Activated CD8-positive, alpha-beta memory T cell treated with anti-CD3 and anti-CD28 coated beads, Interleukin-2, amount 10 ng/mL, durations not matched to agents 7 days and 5 days (primary cell): Measurements from ENCODE around the gene LPP. TPM values are rescaled to one million over a fixed set of nuclear protein-coding genes. Genes with fewer than 3 reads are reported as not detected.

Experiments used
- ATAC-seq: fragments of 150-1000 bp; cut with Tn5 transposase; one replicate; pipeline ENCODE4 v1.10.0; 2021; ENCODE audit warnings: moderate library complexity
- CTCF ChIA-PET: fragments of 350-600 bp; sonication (Branson Sonifier 250); formaldehyde crosslinking; loops from one replicate; lab custom pipeline; 2021; ENCODE audit warnings: antibody characterized with exemption; lab: Charles Lee
- DNase-seq: peaks from one replicate; pipeline ENCODE4 v3.0.0-alpha.2; 2020
- H3K27ac Mint-ChIP-seq: one replicate; pipeline ENCODE4 v1.8.0; 2021; ENCODE audit warnings: mild to moderate bottlenecking, mixed read lengths
- H3K27me3 Mint-ChIP-seq: one replicate; pipeline ENCODE4 v1.8.0; 2021; ENCODE audit warnings: mixed read lengths
- H3K36me3 Mint-ChIP-seq: one replicate; pipeline ENCODE4 v1.8.0; 2021; ENCODE audit warnings: mild to moderate bottlenecking, mixed read lengths
- H3K4me1 Mint-ChIP-seq: one replicate; pipeline ENCODE4 v1.8.0; 2021; ENCODE audit warnings: mixed read lengths
- H3K4me3 Mint-ChIP-seq: one replicate; pipeline ENCODE4 v1.8.0; 2021; ENCODE audit warnings: mild to moderate bottlenecking, moderate library complexity, mixed read lengths
- H3K9me3 Mint-ChIP-seq: one replicate; pipeline ENCODE4 v1.8.0; 2022; ENCODE audit warnings: low read depth, mixed read lengths
- total RNA-seq, 2 experiments: library from RNA; stranded (reverse); gene quantifications; one replicate each; pipeline ENCODE4 v1.2.3, GENCODE V29; 2021

LPP gene
- total RNA-seq, 2 experiments from 2014 or later, result 23.6 to 57.1 TPM

- CTCF ChIA-PET, result no interaction called here
- H3K4me3 Mint-ChIP-seq, result no peak overlapping the region
- no peak for DNase-seq
- H3K36me3 Mint-ChIP-seq, result peaks cover 21% of the 10 kb centered on the region
- no peaks in the 10 kb centered on the region for H3K9me3 Mint-ChIP-seq
- no peaks in the 10 kb centered on the region for H3K27me3 Mint-ChIP-seq
- no peak overlapping the region for H3K27ac Mint-ChIP-seq
- no peak for ATAC-seq
- peaks cover 22% of the 10 kb centered on the region for H3K4me1 Mint-ChIP-seq
These were observed 24.5 kb downstream of the LPP start for GRCh38 chr3:188178293-188178936.

GRCh38 chr3:188179006-188179966 lies 25.3 kb downstream of the LPP start:
- no peaks in the 10 kb centered on the region for H3K9me3 Mint-ChIP-seq
- no peak overlapping the region for H3K4me3 Mint-ChIP-seq
- no peak for ATAC-seq
- H3K4me1 Mint-ChIP-seq, result peaks cover 18% of the 10 kb centered on the region
- DNase-seq, result no peak
- H3K27ac Mint-ChIP-seq, result no peak overlapping the region
- H3K27me3 Mint-ChIP-seq, result no peaks in the 10 kb centered on the region
- CTCF ChIA-PET, result no interaction called here
- H3K36me3 Mint-ChIP-seq, result peaks cover 21% of the 10 kb centered on the region

- H3K9me3 Mint-ChIP-seq, result no peaks in the 10 kb centered on the region
- H3K27me3 Mint-ChIP-seq, result no peaks in the 10 kb centered on the region
- CTCF ChIA-PET, result interaction anchor here (1.5 kb wide), 1 partner anchor 440 kb away, joined by 3 read pairs; no protein-coding TSS in a partner anchor
- DNase-seq, result no peak
- no peak overlapping the region for H3K4me3 Mint-ChIP-seq
- peaks cover 13% of the 10 kb centered on the region for H3K4me1 Mint-ChIP-seq
- no peak overlapping the region for H3K27ac Mint-ChIP-seq
- peaks cover 16% of the 10 kb centered on the region for H3K36me3 Mint-ChIP-seq
- no peak for ATAC-seq
These were observed 26.2 kb downstream of the LPP start for GRCh38 chr3:188180114-188180513.

- no peaks in the 10 kb centered on the region for H3K9me3 Mint-ChIP-seq
- H3K4me3 Mint-ChIP-seq, result no peak overlapping the region
- CTCF ChIA-PET, result interaction anchor here (0.6 to 1.1 kb wide), 3 partner anchors 10 to 25 kb away, joined by 3 to 4 read pairs (median 3); no protein-coding TSS in a partner anchor
- peaks cover 13% of the 10 kb centered on the region for H3K4me1 Mint-ChIP-seq
- H3K27me3 Mint-ChIP-seq, result peaks cover 2% of the 10 kb centered on the region
- H3K27ac Mint-ChIP-seq, result no peak overlapping the region
- ATAC-seq (no peak), DNase-seq (no peak)
- peaks cover 1% of the 10 kb centered on the region for H3K36me3 Mint-ChIP-seq
These were observed 29.5 kb downstream of the LPP start for GRCh38 chr3:188183452-188183851.

GRCh38 chr3:188184160-188184559 lies 30.2 kb downstream of the LPP start:
- peaks cover 2% of the 10 kb centered on the region for H3K27me3 Mint-ChIP-seq
- peaks cover 10% of the 10 kb centered on the region for H3K4me1 Mint-ChIP-seq
- H3K4me3 Mint-ChIP-seq, result no peak overlapping the region
- CTCF ChIA-PET, result interaction anchor here (0.7 kb wide), 1 partner anchor 444 kb away, joined by 3 read pairs; no protein-coding TSS in a partner anchor
- H3K36me3 Mint-ChIP-seq, result no peaks in the 10 kb centered on the region
- H3K9me3 Mint-ChIP-seq, result no peaks in the 10 kb centered on the region
- H3K27ac Mint-ChIP-seq, result no peak overlapping the region
- DNase-seq (no peak), ATAC-seq (no peak)

GRCh38 chr3:188184649-188185048 lies 30.7 kb downstream of the LPP start:
- ATAC-seq (no peak), DNase-seq (no peak)
- H3K36me3 Mint-ChIP-seq, result no peaks in the 10 kb centered on the region
- H3K27me3 Mint-ChIP-seq, result peaks cover 2% of the 10 kb centered on the region
- CTCF ChIA-PET, result interaction anchor here (0.7 kb wide), 2 partner anchors 59 to 445 kb away, joined by 3 to 5 read pairs; no protein-coding TSS in a partner anchor
- H3K9me3 Mint-ChIP-seq, result no peaks in the 10 kb centered on the region
- peaks cover 10% of the 10 kb centered on the region for H3K4me1 Mint-ChIP-seq
- no peak overlapping the region for H3K4me3 Mint-ChIP-seq
- H3K27ac Mint-ChIP-seq, result no peak overlapping the region

GRCh38 chr3:188185717-188186251 lies 31.8 kb downstream of the LPP start:
- no peaks in the 10 kb centered on the region for H3K9me3 Mint-ChIP-seq
- CTCF ChIA-PET, result no interaction called here
- no peak for DNase-seq
- H3K4me3 Mint-ChIP-seq, result no peak overlapping the region
- peaks cover 2% of the 10 kb centered on the region for H3K27me3 Mint-ChIP-seq
- no peak for ATAC-seq
- no peaks in the 10 kb centered on the region for H3K36me3 Mint-ChIP-seq
- H3K4me1 Mint-ChIP-seq, result peaks cover 11% of the 10 kb centered on the region
- no peak overlapping the region for H3K27ac Mint-ChIP-seq

- H3K4me1 Mint-ChIP-seq, result peaks cover 11% of the 10 kb centered on the region
- H3K27ac Mint-ChIP-seq, result no peak overlapping the region
- H3K27me3 Mint-ChIP-seq, result peaks cover 2% of the 10 kb centered on the region
- no peak for ATAC-seq
- no peaks in the 10 kb centered on the region for H3K9me3 Mint-ChIP-seq
- H3K36me3 Mint-ChIP-seq, result peaks cover under 1% of the 10 kb centered on the region
- no peak overlapping the region for H3K4me3 Mint-ChIP-seq
- CTCF ChIA-PET, result interaction anchor here (0.9 kb wide), 1 partner anchor 446 kb away, joined by 4 read pairs; no protein-coding TSS in a partner anchor
- DNase-seq, result no peak
These were observed 33.1 kb downstream of the LPP start for GRCh38 chr3:188187053-188187452.

- CTCF ChIA-PET, result interaction anchor here (1.3 kb wide), 1 partner anchor 449 kb away, joined by 3 read pairs; no protein-coding TSS in a partner anchor
- Mint-ChIP-seq H3K27me3 (peaks cover 2% of the 10 kb centered on the region), H3K4me3 (no peak overlapping the region), H3K9me3 (no peaks in the 10 kb centered on the region), H3K36me3 (peaks cover 8% of the 10 kb centered on the region), H3K4me1 (peaks cover 11% of the 10 kb centered on the region), H3K27ac (no peak overlapping the region)
- DNase-seq (no peak), ATAC-seq (no peak)
These were observed 35.0 kb downstream of the LPP start for GRCh38 chr3:188188911-188189310.

GRCh38 chr3:188191460-188191859 lies 37.5 kb downstream of the LPP start:
- ATAC-seq, result no peak
- CTCF ChIA-PET, result no interaction called here
- H3K4me1 Mint-ChIP-seq, result peaks cover 11% of the 10 kb centered on the region
- H3K27ac Mint-ChIP-seq, result no peak overlapping the region
- no peak for DNase-seq
- H3K9me3 Mint-ChIP-seq, result no peaks in the 10 kb centered on the region
- H3K27me3 Mint-ChIP-seq, result no peaks in the 10 kb centered on the region
- H3K36me3 Mint-ChIP-seq, result peaks cover 11% of the 10 kb centered on the region
- H3K4me3 Mint-ChIP-seq, result no peak overlapping the region

GRCh38 chr3:188192034-188192433 lies 38.1 kb downstream of the LPP start:
- no peaks in the 10 kb centered on the region for H3K27me3 Mint-ChIP-seq
- CTCF ChIA-PET, result no interaction called here
- no peak for ATAC-seq
- no peak overlapping the region for H3K4me3 Mint-ChIP-seq
- H3K4me1 Mint-ChIP-seq, result peaks cover 13% of the 10 kb centered on the region
- H3K27ac Mint-ChIP-seq, result no peak overlapping the region
- H3K36me3 Mint-ChIP-seq, result peaks cover 13% of the 10 kb centered on the region
- DNase-seq, result no peak
- H3K9me3 Mint-ChIP-seq, result no peaks in the 10 kb centered on the region

GRCh38 chr3:188194332-188194731 lies 40.4 kb downstream of the LPP start:
- ATAC-seq (no peak), DNase-seq (no peak)
- Mint-ChIP-seq H3K27ac (no peak overlapping the region), H3K36me3 (peaks cover 19% of the 10 kb centered on the region), H3K4me1 (peaks cover 19% of the 10 kb centered on the region), H3K4me3 (no peak overlapping the region), H3K27me3 (no peaks in the 10 kb centered on the region), H3K9me3 (no peaks in the 10 kb centered on the region)
- CTCF ChIA-PET, result interaction anchor here (1.2 to 1.3 kb wide), 2 partner anchors 11 to 455 kb away, joined by 4 to 5 read pairs; no protein-coding TSS in a partner anchor
